EH (cell line): ENCODE measurements around the gene PHACTR2.
"Not testable (repeated sequence)": the region's sequence is repeated elsewhere in the genome, so short reads cannot be mapped to it uniquely, and the experiment has no call there.

Source experiments
- DNase-seq: peaks from one replicate; pipeline ENCODE4 v3.0.0-alpha.2; 2015; ENCODE audit warnings: low read depth

Gene PHACTR2

GRCh38 chr6:143807103-143807772, 129.5 kb downstream of the PHACTR2 start:
- DNase-seq, result no peak

DNA sequence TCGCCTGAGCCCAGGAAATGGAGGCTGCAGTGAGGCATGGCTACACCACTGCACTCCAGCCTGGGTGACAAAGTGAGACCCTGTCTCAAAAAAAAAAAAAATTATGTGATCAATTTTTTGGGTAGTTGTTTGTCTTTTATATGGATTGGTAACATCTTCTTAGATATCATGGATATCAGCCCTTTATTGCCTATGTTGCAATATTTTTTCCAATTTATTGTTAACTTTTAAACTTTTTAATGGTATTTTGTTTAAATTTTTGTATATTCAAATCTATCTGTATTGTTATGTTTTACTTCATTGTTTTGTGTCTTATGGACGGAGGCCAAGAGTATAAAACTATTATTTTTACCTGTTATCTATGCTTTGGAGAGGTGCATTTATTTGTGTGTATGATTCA, 133.0 kb downstream of the PHACTR2 start:
- no peak for DNase-seq

DNA sequence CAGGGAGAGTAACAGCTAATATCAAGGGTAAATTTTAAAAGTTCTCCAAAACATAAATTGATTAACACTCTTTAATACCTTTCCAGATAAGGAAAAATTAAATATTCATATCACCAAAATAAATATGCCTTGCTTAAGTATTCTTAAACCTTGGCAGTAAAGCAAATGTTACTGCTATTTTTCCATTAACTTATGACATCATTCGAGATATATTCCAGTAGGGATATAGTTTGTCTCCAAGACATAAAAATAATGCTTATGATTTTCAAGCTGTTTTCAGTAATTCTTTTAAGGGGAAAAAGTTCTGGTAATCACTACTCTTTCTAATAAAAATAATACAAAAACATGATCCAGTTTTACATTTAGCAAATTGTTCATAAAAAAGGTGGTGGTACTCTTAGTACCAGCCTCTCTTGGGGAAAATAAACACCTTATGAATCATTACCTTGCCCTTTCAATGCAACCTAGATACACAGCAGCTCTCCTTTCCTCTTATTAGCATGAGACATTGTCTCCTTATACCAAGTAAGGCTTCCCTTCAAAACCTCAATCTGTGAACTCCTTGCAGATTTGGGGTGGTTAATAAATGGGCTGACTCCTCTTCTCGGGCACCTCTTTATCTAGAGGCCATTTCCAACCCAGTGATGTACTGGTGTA, 133.9 kb downstream of the PHACTR2 start:
- no peak for DNase-seq

- no peak for DNase-seq
Measured at GRCh38 chr6:143817621-143818020, 139.9 kb downstream of the PHACTR2 start.

DNA sequence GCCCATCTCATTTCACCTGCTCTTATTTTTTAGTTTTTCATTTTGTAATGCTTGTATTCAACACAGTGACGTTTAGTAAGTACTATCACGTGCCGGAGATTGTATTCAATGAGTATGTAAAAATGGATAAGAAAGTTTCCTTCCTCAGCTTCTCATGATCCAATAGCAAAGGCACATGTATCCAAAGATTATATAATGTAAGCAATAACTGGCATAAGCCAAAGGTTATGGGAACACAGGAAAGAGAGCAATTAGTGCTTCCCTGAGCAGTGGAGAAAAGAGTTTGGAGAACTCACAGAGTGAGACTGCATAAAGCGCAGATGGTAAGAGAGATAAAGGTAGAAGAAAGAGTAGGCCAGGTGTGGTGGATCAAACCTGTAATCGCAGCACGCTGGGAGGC, 143.6 kb downstream of the PHACTR2 start:
- DNase-seq, result no peak

DNA sequence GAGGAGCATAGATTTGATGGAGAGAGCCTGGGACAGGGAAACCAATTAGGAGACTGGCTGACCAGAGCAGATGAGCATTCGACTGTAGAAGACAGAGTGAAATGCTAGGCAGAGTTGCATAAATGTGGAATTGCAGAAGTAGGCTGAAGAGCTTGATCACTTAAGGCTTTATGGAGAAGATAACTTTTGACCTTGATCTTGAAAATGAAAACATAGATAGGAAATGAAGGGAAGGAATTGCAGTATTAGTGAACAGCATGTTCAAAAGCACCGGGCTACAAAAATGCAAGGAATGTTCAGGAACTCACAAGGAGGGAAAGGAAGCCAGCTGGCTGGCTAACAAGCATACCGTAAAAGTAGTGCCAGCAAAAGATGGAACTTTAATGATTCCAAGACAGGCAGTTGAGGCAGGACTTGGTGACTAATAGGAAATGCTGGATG, 144.8 kb downstream of the PHACTR2 start:
- DNase-seq, result peak; percentile 64

DNA sequence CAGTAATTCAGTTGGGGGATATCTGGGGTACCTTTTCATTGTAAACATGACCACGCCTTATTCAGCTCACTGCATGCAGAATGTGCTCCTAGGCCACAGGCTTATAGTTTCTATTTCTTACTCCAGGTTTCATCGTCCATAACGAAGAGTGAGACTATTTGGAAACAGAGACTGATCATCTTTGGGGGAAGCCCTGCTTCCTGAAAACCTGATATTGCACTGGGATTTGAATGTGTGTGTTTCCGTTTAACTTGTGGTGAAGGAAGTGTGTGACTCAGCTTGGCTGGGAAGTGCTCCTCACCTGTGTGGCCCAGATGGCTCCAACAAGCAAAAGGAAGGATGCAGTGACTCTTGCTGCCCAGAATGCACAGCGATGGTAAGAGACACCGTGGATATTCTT, 145.8 kb downstream of the PHACTR2 start:
- DNase-seq, result no peak

DNA sequence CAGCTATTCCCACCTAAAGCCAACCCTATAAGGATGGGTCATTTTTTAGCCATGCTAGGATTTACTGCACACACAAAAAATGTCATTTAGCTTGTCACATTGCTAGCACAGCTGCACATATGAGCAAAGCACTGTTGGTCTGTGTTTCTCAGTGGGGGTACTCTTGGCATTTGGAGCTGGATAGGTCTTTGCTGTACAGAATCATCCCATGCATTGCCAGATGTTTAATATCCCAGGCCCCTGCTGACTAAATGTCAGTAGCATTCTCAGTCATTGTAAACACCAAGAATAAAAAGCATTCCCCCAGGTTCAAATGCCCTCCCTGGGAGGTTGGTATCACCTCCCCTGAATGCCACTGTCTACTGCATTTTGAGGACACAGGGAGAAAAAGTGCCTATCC, 150.8 kb downstream of the PHACTR2 start:
- DNase-seq, result no peak

GRCh38 chr6:143836150-143836549, 158.4 kb downstream of the PHACTR2 start:
- no peak for DNase-seq

DNA sequence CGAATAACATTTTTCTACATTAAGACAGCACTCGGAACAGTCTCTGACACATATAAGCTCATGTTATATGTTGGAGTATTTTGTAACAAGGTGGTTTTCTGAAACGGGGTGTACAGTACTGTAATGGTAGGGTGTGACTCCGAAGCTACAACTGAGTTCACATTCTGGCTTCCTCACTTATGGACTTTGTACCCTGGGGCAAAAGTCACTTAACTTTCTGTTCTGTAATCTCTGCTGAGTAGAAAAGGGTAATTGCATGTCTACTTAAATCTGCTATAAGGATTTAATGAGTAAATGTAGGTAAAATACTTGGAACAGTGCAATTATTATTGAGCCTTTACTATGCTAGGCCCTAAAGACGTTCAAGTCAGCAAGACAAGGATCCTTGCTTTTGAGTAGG, 160.6 kb downstream of the PHACTR2 start:
- DNase-seq, result no peak

GRCh38 chr6:143839196-143839595, 161.4 kb downstream of the PHACTR2 start:
- no peak for DNase-seq

- no peak for DNase-seq
Measured at GRCh38 chr6:143840595-143841265, 163.0 kb downstream of the PHACTR2 start.

DNA sequence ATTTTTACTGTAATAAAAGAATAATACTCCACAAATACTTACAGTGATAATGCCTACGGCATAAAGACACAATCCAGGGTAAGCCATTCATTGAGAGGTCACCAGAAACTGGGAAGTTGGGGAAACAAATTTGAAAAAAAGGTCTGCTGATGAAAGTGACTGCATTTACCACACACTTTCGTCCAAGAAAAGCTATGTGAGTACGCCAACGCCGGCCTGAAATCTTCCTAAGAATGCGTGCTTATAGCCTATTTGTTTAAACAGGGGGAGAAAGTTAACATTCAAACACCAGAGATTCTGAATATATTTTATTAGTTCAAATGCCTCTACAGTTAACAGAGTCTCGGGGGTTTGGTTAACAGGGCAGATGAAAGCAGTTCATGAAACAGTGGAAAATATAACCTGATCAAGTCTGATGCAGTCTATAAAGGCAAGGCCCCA, 164.7 kb downstream of the PHACTR2 start:
- DNase-seq, result no peak

- peak; percentile 96 for DNase-seq
Measured at GRCh38 chr6:143842902-143843676, 165.3 kb downstream of the PHACTR2 start, which contains the start of gene LTV1. Gene LTV1, plus strand, starts transcription at chr6:143843338. Its CDS starts 140 bp downstream, at chr6:143843478.

DNA sequence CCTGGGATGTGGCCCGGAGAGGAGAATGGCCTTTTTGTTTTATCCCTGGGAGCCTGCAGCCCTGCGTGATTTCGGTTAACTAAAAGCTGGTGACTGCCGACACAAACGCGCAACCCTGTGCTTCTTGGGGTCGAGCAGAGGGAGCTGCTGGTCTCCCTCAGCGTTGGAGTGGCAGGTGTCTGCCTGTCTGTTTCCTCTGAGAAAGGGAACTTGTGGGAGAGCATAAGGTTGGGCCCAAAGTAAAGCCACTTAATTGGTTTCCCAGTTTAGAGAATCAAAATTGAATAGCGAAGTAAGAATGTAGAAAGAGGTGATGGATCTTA, 165.9 kb downstream of the PHACTR2 start:
- no peak for DNase-seq

DNA sequence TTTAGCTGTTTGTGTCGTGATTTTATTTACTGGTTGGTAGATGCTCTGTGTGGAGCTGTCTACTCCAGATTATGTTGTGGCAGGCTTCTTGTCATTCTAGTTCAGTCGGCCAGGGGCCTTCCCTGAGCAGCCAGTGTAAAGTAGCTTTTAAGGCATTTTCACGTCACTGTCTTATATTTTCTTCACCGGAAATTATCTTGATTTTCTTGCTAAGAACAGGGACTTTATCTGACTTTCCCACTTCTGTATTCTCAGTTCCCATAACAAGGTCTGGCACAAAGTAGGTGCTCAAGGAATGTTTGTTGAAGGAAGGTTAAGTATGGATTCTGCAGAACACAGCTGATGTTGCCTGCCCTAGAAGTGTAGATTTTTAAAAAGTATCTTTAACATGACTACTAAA, 166.2 kb downstream of the PHACTR2 start:
- peak; percentile 21 for DNase-seq

- DNase-seq, result no peak
Measured at GRCh38 chr6:143845033-143845432, 167.3 kb downstream of the PHACTR2 start.

GRCh38 chr6:143851706-143852105, 173.9 kb downstream of the PHACTR2 start:
- not testable (repeated sequence) for DNase-seq

GRCh38 chr6:143855057-143855456, 177.3 kb downstream of the PHACTR2 start:
- not testable (repeated sequence) for DNase-seq

- DNase-seq, result not testable (repeated sequence)
Measured at GRCh38 chr6:143856762-143857161, 179.0 kb downstream of the PHACTR2 start.

- DNase-seq, result no peak
Measured at GRCh38 chr6:143857651-143858050, 179.9 kb downstream of the PHACTR2 start.

- DNase-seq, result no peak
Measured at GRCh38 chr6:143859891-143860660, 182.3 kb downstream of the PHACTR2 start.
